ENCODE data around the gene NGB.

NGB gene

DNA sequence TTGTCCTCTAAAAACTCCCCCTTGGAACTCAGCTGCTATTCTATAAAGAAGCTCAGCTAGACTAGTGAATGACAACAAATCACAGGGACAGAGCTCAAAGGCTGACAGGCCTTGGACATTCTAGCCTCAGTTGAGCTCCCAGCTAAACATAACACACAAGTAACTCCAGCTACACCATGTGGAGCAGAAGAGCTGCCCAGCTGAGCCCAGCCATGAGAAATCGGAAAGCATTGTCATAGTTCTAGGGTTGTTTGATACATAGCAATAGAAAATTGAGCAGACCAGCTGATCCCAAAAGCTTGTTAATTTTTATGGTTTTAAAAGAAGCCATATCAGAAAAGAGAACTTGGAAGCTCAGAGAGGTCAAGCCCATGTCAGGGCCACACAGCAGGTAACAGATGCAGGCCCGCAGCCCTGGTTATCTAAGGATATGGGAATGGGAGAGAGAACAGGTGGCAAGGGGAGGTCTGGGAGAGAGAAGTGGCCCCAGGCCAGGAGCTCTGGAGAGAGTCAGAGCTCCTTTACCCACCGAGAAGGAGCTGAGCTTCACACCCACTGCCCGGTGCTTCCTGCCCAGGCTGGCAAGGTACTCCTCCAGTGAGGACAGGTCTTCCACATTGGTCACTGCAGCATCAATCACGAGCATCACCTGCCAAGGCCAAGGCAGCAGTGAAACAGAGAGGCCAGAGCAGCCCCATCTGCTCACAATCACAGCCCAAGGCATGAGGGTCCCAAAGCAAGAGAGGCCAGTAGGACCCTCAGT, 2.9 kb downstream of the NGB start:
- no peak for DNase-seq (ENCODE audit: low read depth in 1 of 2, low spot score in 1 of 2)
- peaks cover 6% of the 10 kb centered on the region for H3K27me3 ChIP-seq (ENCODE audit: insufficient read depth, poor library complexity, severe bottlenecking)

DNA sequence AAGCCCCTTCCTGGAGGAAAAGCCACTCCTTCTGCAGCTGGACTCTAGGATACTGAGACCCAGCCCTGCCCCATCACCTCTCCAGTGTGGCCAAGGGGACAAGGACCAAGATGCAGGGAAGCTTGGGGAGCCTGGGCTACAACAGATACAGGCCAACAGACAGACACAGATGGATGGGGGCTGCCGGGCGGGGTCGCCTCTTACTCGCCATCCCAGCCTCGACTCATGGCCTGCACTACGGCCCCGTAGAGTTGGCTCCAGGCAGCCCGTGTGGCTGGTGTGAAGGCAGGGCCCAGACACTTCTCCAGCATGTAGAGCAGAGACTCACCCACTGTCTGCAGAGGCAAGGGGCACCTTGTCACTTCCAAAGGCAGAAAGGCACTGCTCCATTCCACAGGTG, 4.7 kb downstream of the NGB start:
- H3K27me3 ChIP-seq (ENCODE audit: insufficient read depth, poor library complexity, severe bottlenecking): peaks cover 5% of the 10 kb centered on the region
- H3K27ac ChIP-seq (replicated peaks): no peak overlapping the region
- no peak for TF ChIP-seq REST (IDR thresholded peaks at IDR 0.05; ENCODE audit: insufficient replicate concordance, low read depth)
- no peak for TF ChIP-seq CTCF (IDR thresholded peaks at IDR 0.05; ENCODE audit: insufficient read depth, low read length)
- no peak for TF ChIP-seq SPI1 (IDR thresholded peaks at IDR 0.05; ENCODE audit: borderline replicate concordance, low read depth)
- TF ChIP-seq POLR2AphosphoS5 (IDR thresholded peaks at IDR 0.05; ENCODE audit: low read depth): no peak
- no peak for TF ChIP-seq GABPA (IDR thresholded peaks at IDR 0.05; ENCODE audit: low read depth)
- no peak overlapping the region for H3K4me3 ChIP-seq (replicated peaks; ENCODE audit: insufficient read depth, low read length)
- DNase-seq (ENCODE audit: low read depth in 1 of 2, low spot score in 1 of 2): no peak

More for the DNA sequence above, 2.9 kb downstream of the NGB start:
- no peak overlapping the region for H3K27ac ChIP-seq (replicated peaks)
- TF ChIP-seq POLR2AphosphoS5 (IDR thresholded peaks at IDR 0.05; ENCODE audit: low read depth): no peak
- TF ChIP-seq GABPA (IDR thresholded peaks at IDR 0.05; ENCODE audit: low read depth): no peak
- no peak for TF ChIP-seq CTCF (IDR thresholded peaks at IDR 0.05; ENCODE audit: insufficient read depth, low read length)
- no peak for TF ChIP-seq REST (IDR thresholded peaks at IDR 0.05; ENCODE audit: insufficient replicate concordance, low read depth)
- TF ChIP-seq SPI1 (IDR thresholded peaks at IDR 0.05; ENCODE audit: borderline replicate concordance, low read depth): no peak
- no peak overlapping the region for H3K4me3 ChIP-seq (replicated peaks; ENCODE audit: insufficient read depth, low read length)

- no peak overlapping the region for H3K4me3 ChIP-seq (replicated peaks; ENCODE audit: insufficient read depth, low read length)
- TF ChIP-seq POLR2AphosphoS5 (IDR thresholded peaks at IDR 0.05; ENCODE audit: low read depth) (no peak), SPI1 (IDR thresholded peaks at IDR 0.05; ENCODE audit: borderline replicate concordance, low read depth) (no peak), REST (IDR thresholded peaks at IDR 0.05; ENCODE audit: insufficient replicate concordance, low read depth) (no peak), GABPA (IDR thresholded peaks at IDR 0.05; ENCODE audit: low read depth) (no peak), CTCF (IDR thresholded peaks at IDR 0.05; ENCODE audit: insufficient read depth, low read length) (no peak)
- H3K27ac ChIP-seq (replicated peaks): no peak overlapping the region
- DNase-seq (ENCODE audit: low read depth in 1 of 2, low spot score in 1 of 2): no peak
- H3K27me3 ChIP-seq (ENCODE audit: insufficient read depth, poor library complexity, severe bottlenecking): peaks cover 3% of the 10 kb centered on the region
These were observed 5.3 kb downstream of the NGB start for GRCh38 chr14:77265561-77266335.
